A673 (cell line): ENCODE results near the gene C6orf118. TPM values are rescaled to one million over a fixed set of nuclear protein-coding genes. Genes with fewer than 3 reads are reported as not detected.

Source experiments
- BruUV-seq: library from RNA; stranded (reverse); fragments of 400-500 nt; replicated peaks from 2 replicates; lab custom pipeline; 2021; lab: Mats Ljungman, UMichigan
- CTCF ChIA-PET: fragments of 300-600 bp; sonication (Branson Sonifier 250); formaldehyde crosslinking; loops from one replicate; lab custom pipeline; 2022; ENCODE audit warnings: antibody characterized with exemption; lab: Charles Lee
- POLR2A ChIA-PET: fragments of 300-600 bp; sonication (Branson Sonifier 250); formaldehyde crosslinking; loops from one replicate; lab custom pipeline; 2022; ENCODE audit warnings: antibody characterized with exemption; ENCODE audit not compliant: low non-redundant PET; lab: Charles Lee
- DNase-seq: peaks from one replicate; pipeline ENCODE4 v3.0.0-alpha.2; 2015; ENCODE audit warnings: low spot score
- H3K27ac ChIP-seq: fragments of 200-600 bp; sonication (generic); 2 replicates; pipeline ENCODE4 v1.5.1; 2016; ENCODE audit warnings: mixed run types, low read depth, mild to moderate bottlenecking, mixed read lengths, antibody characterized with exemption, low read length; ENCODE audit not compliant: poor library complexity, severe bottlenecking
- H3K27me3 ChIP-seq: fragments of 200-600 bp; sonication (generic); replicated peaks from 2 replicates; pipeline ENCODE4 v1.6.1; 2017; ENCODE audit warnings: mixed run types, low read depth, mild to moderate bottlenecking, mixed read lengths, antibody characterized with exemption, low read length; ENCODE audit not compliant: insufficient read depth, poor library complexity
- H3K36me3 ChIP-seq: fragments of 200-600 bp; sonication (generic); 2 replicates; pipeline ENCODE4 v1.6.1; 2016; ENCODE audit warnings: mixed run types, mild to moderate bottlenecking, mixed read lengths, antibody characterized with exemption, low read length; ENCODE audit not compliant: insufficient read depth, poor library complexity, severe bottlenecking
- H3K4me1 ChIP-seq: fragments of 200-600 bp; sonication (generic); 2 replicates; pipeline ENCODE4 v1.6.1; 2017; ENCODE audit warnings: mixed run types, mild to moderate bottlenecking, mixed read lengths, antibody characterized with exemption, low read length; ENCODE audit not compliant: insufficient read depth, poor library complexity, severe bottlenecking
- H3K4me3 ChIP-seq: fragments of 200-600 bp; sonication (generic); 2 replicates; pipeline ENCODE4 v1.5.1; 2016; ENCODE audit warnings: low read depth, mixed run types, mild to moderate bottlenecking, mixed read lengths, low read length; ENCODE audit not compliant: poor library complexity, severe bottlenecking
- H3K9me3 ChIP-seq: fragments of 200-600 bp; sonication (generic); 2 replicates; pipeline ENCODE4 v1.6.1; 2016; ENCODE audit warnings: mixed run types, low read depth, mild to moderate bottlenecking, mixed read lengths, antibody characterized with exemption, low read length; ENCODE audit not compliant: poor library complexity, severe bottlenecking
- CTCF ChIP-seq: fragments of 300-800, 200-600 bp; sonication (generic); conservative IDR thresholded peaks from 2 replicates; pipeline ENCODE4 v1.5.1; 2017; ENCODE audit warnings: low read depth, mild to moderate bottlenecking, antibody characterized with exemption, low read length, moderate library complexity, mixed read lengths
- EZH2 ChIP-seq: fragments of 200-600 bp; sonication (generic); IDR thresholded peaks from 2 replicates; pipeline ENCODE4 v1.6.1; 2017; ENCODE audit warnings: borderline replicate concordance, low read depth, mild to moderate bottlenecking, mixed read lengths, antibody characterized with exemption, low read length; ENCODE audit not compliant: poor library complexity, severe bottlenecking
- intact Hi-C: fragments of 100-400 bp; cut with micrococcal nuclease; formaldehyde crosslinking; loops from one replicate; pipeline ENCODE4 v1.10.0; 2022; ENCODE audit not compliant: unreplicated experiment
- total RNA-seq: library from RNA; stranded (reverse); gene quantifications from 2 replicates; pipeline ENCODE4 v1.2.3, GENCODE V29; 2021

C6orf118 gene
- total RNA-seq, 1 experiment from 2014 or later: not detected

- H3K9me3 ChIP-seq: no peaks in the 10 kb centered on the region
- intact Hi-C loops: no loop called here
- no peak for TF ChIP-seq CTCF
- TF ChIP-seq EZH2: no peak
- no peaks in the 10 kb centered on the region for H3K4me1 ChIP-seq
- no peak for DNase-seq
- BruUV-seq: no TSS peak
- no peaks in the 10 kb centered on the region for H3K36me3 ChIP-seq
- CTCF ChIA-PET: no interaction called here
- no peak overlapping the region for H3K4me3 ChIP-seq
- H3K27me3 ChIP-seq: no peaks in the 10 kb centered on the region
- no peak overlapping the region for H3K27ac ChIP-seq
- POLR2A ChIA-PET: no interaction called here
These were observed 40.4 kb downstream of the C6orf118 start for GRCh38 chr6:165268987-165269386.

GRCh38 chr6:165266621-165267020 is 42.8 kb downstream of the C6orf118 start:
- no TSS peak for BruUV-seq
- ChIA-PET CTCF (no interaction called here), POLR2A (no interaction called here)
- no peak for DNase-seq
- H3K9me3 ChIP-seq: no peaks in the 10 kb centered on the region
- no peak for TF ChIP-seq CTCF
- no peak for TF ChIP-seq EZH2
- H3K27me3 ChIP-seq: no peaks in the 10 kb centered on the region
- H3K4me1 ChIP-seq: no peaks in the 10 kb centered on the region
- no peaks in the 10 kb centered on the region for H3K36me3 ChIP-seq
- H3K4me3 ChIP-seq: no peak overlapping the region
- no peak overlapping the region for H3K27ac ChIP-seq
- intact Hi-C loops: no loop called here

- Histone ChIP-seq H3K4me3 (no peak overlapping the region), H3K36me3 (no peaks in the 10 kb centered on the region), H3K27ac (no peak overlapping the region), H3K4me1 (no peaks in the 10 kb centered on the region), H3K9me3 (peaks cover 3% of the 10 kb centered on the region), H3K27me3 (no peaks in the 10 kb centered on the region)
- TF ChIP-seq EZH2 (no peak), CTCF (no peak)
- DNase-seq: no peak
- BruUV-seq: no TSS peak
- CTCF ChIA-PET: no interaction called here
- POLR2A ChIA-PET: no interaction called here
- intact Hi-C loops: no loop called here
These were observed 43.2 kb downstream of the C6orf118 start for GRCh38 chr6:165266191-165266590.
